ENCODE results near the gene CYP27B1.
"Not testable (repeated sequence)": the region's sequence is repeated elsewhere in the genome, so short reads cannot be mapped to it uniquely, and the experiment has no call there.

Gene CYP27B1

GRCh38 chr12:57719777-57720605 is 46.9 kb downstream of the CYP27B1 start:
- DNase-seq = no peak

GRCh38 chr12:57718641-57719528 is 48.0 kb downstream of the CYP27B1 start:
- no peak for DNase-seq

GRCh38 chr12:57717846-57718640 is 48.8 kb downstream of the CYP27B1 start:
- DNase-seq = no peak

GRCh38 chr12:57717131-57717530 is 49.7 kb downstream of the CYP27B1 start:
- DNase-seq = no peak

- DNase-seq = no peak
Observed at GRCh38 chr12:57716305-57716704, 50.6 kb downstream of the CYP27B1 start.

- DNase-seq = no peak
Observed at GRCh38 chr12:57715786-57716185, 51.1 kb downstream of the CYP27B1 start.

GRCh38 chr12:57715036-57715748 is 51.7 kb downstream of the CYP27B1 start:
- not testable (repeated sequence) for DNase-seq

- no peak for DNase-seq
Observed at GRCh38 chr12:57713209-57713608, 53.7 kb downstream of the CYP27B1 start.

GRCh38 chr12:57712701-57713100 is 54.2 kb downstream of the CYP27B1 start:
- no peak for DNase-seq
